Keratinocyte (primary cell): ENCODE measurements around the gene CUX1.

Experiments used
- EZH2 ChIP-seq: IDR thresholded peaks from one replicate; pipeline ENCODE4 v1.6.1; 2012; ENCODE audit warnings: inconsistent platforms, mild to moderate bottlenecking, low read length, moderate library complexity
- TF ChIP-seq, protein P1 (sequence below), 3 experiments: IDR thresholded peaks in 1 of 3; conservative IDR thresholded peaks in 1 of 3; optimal IDR thresholded peaks in 1 of 3; 2 replicates in 2 of 3; 3 replicates in 1 of 3; pipeline versions ENCODE3 to v1.5.1; 2011; ENCODE audit warnings: low read length in 3 of 3, mild to moderate bottlenecking in 3 of 3, moderate library complexity in 2 of 3, control low read depth in 1 of 3, inconsistent platforms in 1 of 3; ENCODE audit not compliant: insufficient read depth in 2 of 3; ENCODE audit errors: extremely low read depth in 1 of 3

- TF ChIP-seq, protein P1, sequence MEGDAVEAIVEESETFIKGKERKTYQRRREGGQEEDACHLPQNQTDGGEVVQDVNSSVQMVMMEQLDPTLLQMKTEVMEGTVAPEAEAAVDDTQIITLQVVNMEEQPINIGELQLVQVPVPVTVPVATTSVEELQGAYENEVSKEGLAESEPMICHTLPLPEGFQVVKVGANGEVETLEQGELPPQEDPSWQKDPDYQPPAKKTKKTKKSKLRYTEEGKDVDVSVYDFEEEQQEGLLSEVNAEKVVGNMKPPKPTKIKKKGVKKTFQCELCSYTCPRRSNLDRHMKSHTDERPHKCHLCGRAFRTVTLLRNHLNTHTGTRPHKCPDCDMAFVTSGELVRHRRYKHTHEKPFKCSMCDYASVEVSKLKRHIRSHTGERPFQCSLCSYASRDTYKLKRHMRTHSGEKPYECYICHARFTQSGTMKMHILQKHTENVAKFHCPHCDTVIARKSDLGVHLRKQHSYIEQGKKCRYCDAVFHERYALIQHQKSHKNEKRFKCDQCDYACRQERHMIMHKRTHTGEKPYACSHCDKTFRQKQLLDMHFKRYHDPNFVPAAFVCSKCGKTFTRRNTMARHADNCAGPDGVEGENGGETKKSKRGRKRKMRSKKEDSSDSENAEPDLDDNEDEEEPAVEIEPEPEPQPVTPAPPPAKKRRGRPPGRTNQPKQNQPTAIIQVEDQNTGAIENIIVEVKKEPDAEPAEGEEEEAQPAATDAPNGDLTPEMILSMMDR (optimal IDR thresholded peaks at IDR 0.05 in 1 of 3, IDR thresholded peaks at IDR 0.05 in 1 of 3, conservative IDR thresholded peaks at IDR 0.05 in 1 of 3; ENCODE audit: extremely low read depth in 1 of 3, insufficient read depth in 2 of 3, low read length in 3 of 3), result no peak
- TF ChIP-seq EZH2, result no peak
Observed at GRCh38 chr7:102111061-102112041, 293.9 kb downstream of the CUX1 start.
